H9 (cell line): Measurements from ENCODE around the gene NOCT. TPM values are rescaled to one million over a fixed set of nuclear protein-coding genes. Genes with fewer than 3 reads are reported as not detected.
A peak's percentile ranks its signal among the peaks of the same experiment; 100 is the strongest.
"Not testable (repeated sequence)": the region's sequence is repeated elsewhere in the genome, so short reads cannot be mapped to it uniquely, and the experiment has no call there.

Experiments used
- DNase-seq: peaks from one replicate; pipeline ENCODE4 v3.0.0-alpha.2; 2017
- H2AFZ ChIP-seq: one replicate; pipeline ENCODE4 v1.6.1; 2013; ENCODE audit warnings: mild to moderate bottlenecking, low read length, control low read depth, moderate library complexity
- H2AK5ac ChIP-seq: 2 replicates; pipeline ENCODE4 v1.6.1; 2013; ENCODE audit warnings: low read length, control low read depth, mixed read lengths; ENCODE audit not compliant: insufficient read length
- H2BK120ac ChIP-seq: one replicate; pipeline ENCODE4 v1.6.1; 2013; ENCODE audit warnings: low read depth, mild to moderate bottlenecking, low read length, control low read depth, inconsistent platforms; ENCODE audit not compliant: poor library complexity, severe bottlenecking
- H2BK12ac ChIP-seq: 2 replicates; pipeline ENCODE4 v1.6.1; 2013; ENCODE audit warnings: low read length, control low read depth, mixed read lengths, low read depth; ENCODE audit not compliant: insufficient read length
- H2BK15ac ChIP-seq: 2 replicates; pipeline ENCODE4 v1.6.1; 2013; ENCODE audit warnings: low read depth, low read length, control low read depth
- H2BK20ac ChIP-seq: one replicate; pipeline ENCODE4 v1.6.1; 2013; ENCODE audit warnings: low read depth, mild to moderate bottlenecking, low read length, control low read depth, inconsistent platforms; ENCODE audit not compliant: poor library complexity, severe bottlenecking
- H2BK5ac ChIP-seq: 2 replicates; pipeline ENCODE4 v1.6.1; 2013; ENCODE audit warnings: low read length, control low read depth, mixed read lengths; ENCODE audit not compliant: insufficient read length
- H3K14ac ChIP-seq: 2 replicates; pipeline ENCODE4 v1.6.1; 2013; ENCODE audit warnings: low read length, control low read depth; ENCODE audit not compliant: insufficient read depth
- H3K18ac ChIP-seq: 2 replicates; pipeline ENCODE4 v1.6.1; 2013; ENCODE audit warnings: low read depth, mild to moderate bottlenecking, mixed read lengths, low read length, control low read depth; ENCODE audit not compliant: insufficient read length
- H3K23ac ChIP-seq: 2 replicates; pipeline ENCODE4 v1.6.1; 2013; ENCODE audit warnings: low read length, control low read depth, mixed read lengths, low read depth; ENCODE audit not compliant: insufficient read length
- H3K23me2 ChIP-seq: 2 replicates; pipeline ENCODE4 v1.6.1; 2013; ENCODE audit warnings: low read depth, mild to moderate bottlenecking, mixed read lengths, low read length, control low read depth; ENCODE audit not compliant: insufficient read length, poor library complexity, severe bottlenecking
- H3K27ac ChIP-seq: 2 replicates; pipeline ENCODE4 v1.5.1; 2013; ENCODE audit warnings: low read length, control low read depth, mixed read lengths, low read depth; ENCODE audit not compliant: insufficient read length
- H3K27me3 ChIP-seq: 2 replicates; pipeline ENCODE4 v1.6.1; 2013; ENCODE audit warnings: low read length, control low read depth, inconsistent platforms; ENCODE audit not compliant: insufficient read depth
- H3K4ac ChIP-seq: 2 replicates; pipeline ENCODE4 v1.6.1; 2013; ENCODE audit warnings: low read depth, mild to moderate bottlenecking, control low read depth, inconsistent platforms, low read length, moderate library complexity
- H3K4me1 ChIP-seq: 2 replicates; pipeline ENCODE4 v1.6.1; 2013; ENCODE audit warnings: low read length, control low read depth, inconsistent platforms; ENCODE audit not compliant: insufficient read depth
- H3K4me2 ChIP-seq: 2 replicates; pipeline ENCODE4 v1.6.1; 2013; ENCODE audit warnings: low read length, control low read depth, mixed read lengths; ENCODE audit not compliant: insufficient read length, insufficient read depth
- H3K56ac ChIP-seq: 2 replicates; pipeline ENCODE4 v1.6.1; 2013; ENCODE audit warnings: low read depth, mild to moderate bottlenecking, mixed read lengths, low read length, control low read depth; ENCODE audit not compliant: insufficient read length
- H3K79me1 ChIP-seq: 2 replicates; pipeline ENCODE4 v1.6.1; 2013; ENCODE audit warnings: low read depth, mild to moderate bottlenecking, moderate library complexity, low read length, control low read depth, inconsistent platforms; ENCODE audit not compliant: insufficient read depth, poor library complexity, severe bottlenecking
- H3K79me2 ChIP-seq: 2 replicates; pipeline ENCODE4 v1.6.1; 2013; ENCODE audit warnings: low read length, control low read depth, inconsistent platforms; ENCODE audit not compliant: insufficient read depth
- H3K9ac ChIP-seq: 2 replicates; pipeline ENCODE4 v1.6.1; 2013; ENCODE audit warnings: low read length, control low read depth, mixed read lengths; ENCODE audit not compliant: insufficient read length; ENCODE audit errors: extremely low read depth
- H3K9me3 ChIP-seq: one replicate; pipeline ENCODE4 v1.6.1; 2013; ENCODE audit warnings: low read depth, low read length, inconsistent platforms; ENCODE audit not compliant: control insufficient read depth
- H3T11ph ChIP-seq: one replicate; pipeline ENCODE4 v1.6.1; 2013; ENCODE audit warnings: mild to moderate bottlenecking, low read length, control low read depth, inconsistent platforms
- H4K20me1 ChIP-seq: one replicate; pipeline ENCODE4 v1.6.1; 2013; ENCODE audit not compliant: control insufficient read depth, insufficient read length, insufficient read depth
- H4K5ac ChIP-seq: 2 replicates; pipeline ENCODE4 v1.6.1; 2013; ENCODE audit warnings: low read depth, mild to moderate bottlenecking, mixed read lengths, low read length, control low read depth; ENCODE audit not compliant: insufficient read length
- H4K8ac ChIP-seq: replicated peaks from 2 replicates; pipeline ENCODE4 v1.6.1; 2013; ENCODE audit warnings: low read length, control low read depth, mixed read lengths, low read depth; ENCODE audit not compliant: insufficient read length
- H4K91ac ChIP-seq: 2 replicates; pipeline ENCODE4 v1.6.1; 2013; ENCODE audit warnings: low read depth, mild to moderate bottlenecking, moderate library complexity, mixed read lengths, low read length, control low read depth; ENCODE audit not compliant: insufficient read length
- H3K27ac Mint-ChIP-seq, 3 experiments: 2 replicates in 2 of 3; 3 replicates in 1 of 3; pipeline ENCODE4 v1.8.0; 2020 to 2021; ENCODE audit warnings: mixed read lengths in 3 of 3, mild to moderate bottlenecking in 1 of 3, moderate library complexity in 1 of 3
- H3K27me3 Mint-ChIP-seq: 2 replicates; pipeline ENCODE4 v1.8.0; 2021; ENCODE audit warnings: low read depth, mild to moderate bottlenecking, moderate library complexity, mixed read lengths
- H3K36me3 Mint-ChIP-seq, 3 experiments: 2 replicates in 2 of 3; 3 replicates in 1 of 3; pipeline ENCODE4 v1.8.0; 2020 to 2021; ENCODE audit warnings: low read depth in 3 of 3, mixed read lengths in 3 of 3; ENCODE audit not compliant: insufficient read depth in 1 of 3
- H3K4me1 Mint-ChIP-seq, 2 experiments: 2 replicates each; pipeline ENCODE4 v1.8.0; 2020; ENCODE audit warnings: mixed read lengths in 2 of 2
- H3K4me3 Mint-ChIP-seq, 2 experiments: 2 replicates in 1 of 2; 3 replicates in 1 of 2; pipeline ENCODE4 v1.8.0; 2020 to 2021; ENCODE audit warnings: mild to moderate bottlenecking in 2 of 2, mixed read lengths in 2 of 2, moderate library complexity in 1 of 2
- H3K9me3 Mint-ChIP-seq, 2 experiments: 2 replicates in 1 of 2; 3 replicates in 1 of 2; pipeline ENCODE4 v1.8.0; 2020; ENCODE audit warnings: mild to moderate bottlenecking in 2 of 2, mixed read lengths in 2 of 2, moderate library complexity in 1 of 2
- CTCF ChIP-seq: fragments of 200-600 bp; sonication (generic); conservative IDR thresholded peaks from 3 replicates; pipeline ENCODE4 v1.8.0; 2021; ENCODE audit warnings: antibody characterized with exemption, mild to moderate bottlenecking
- WGBS: extraction: QIAGEN DNeasy Blood & Tissue Kit; methylation state at CpG from one replicate; pipeline ENCODE4 v1.1.7; 2013; ENCODE audit warnings: missing lambda C conversion rate, low lambda C conversion rate, mixed read lengths; ENCODE audit not compliant: insufficient read length; ENCODE audit errors: extremely low coverage; 5-methylcytosine and 5-hydroxymethylcytosine counted together
- total RNA-seq: library from RNA; stranded (reverse); gene quantifications from 2 replicates; pipeline ENCODE4 v1.2.1, GENCODE V29; 2021

The NOCT gene
- total RNA-seq, 1 experiment from 2014 or later, result 37.3 TPM

- Histone ChIP-seq H2AFZ (no peak overlapping the region), H3K18ac (no peak overlapping the region), H4K8ac (no peak overlapping the region), H3K79me1 (no peaks in the 10 kb centered on the region), H4K5ac (no peak overlapping the region), H3K79me2 (peaks cover 60% of the 10 kb centered on the region), H2AK5ac (no peak overlapping the region), H3K23me2 (no peaks in the 10 kb centered on the region), H4K20me1 (no peaks in the 10 kb centered on the region), H3K23ac (no peak overlapping the region), H3K14ac (no peak overlapping the region), H2BK15ac (no peak overlapping the region), H3K4ac (no peak overlapping the region), H2BK5ac (no peak overlapping the region), H2BK20ac (no peak overlapping the region), H3K56ac (no peak overlapping the region), H3K4me2 (no peak overlapping the region), H3K27ac (no peak overlapping the region), H3K27me3 (no peaks in the 10 kb centered on the region), H2BK12ac (no peak overlapping the region), H4K91ac (no peak overlapping the region), H3T11ph (no peak overlapping the region), H2BK120ac (no peak overlapping the region), H3K9ac (no peak overlapping the region), H3K9me3 (no peaks in the 10 kb centered on the region), H3K4me1 (no peaks in the 10 kb centered on the region)
- TF ChIP-seq CTCF, result no peak
- peak overlapping the region; percentile 54 to 58 (median 55); a peak in 4 of 7 replicates for H3K27ac Mint-ChIP-seq
- peaks cover 8 to 24% (median 21%) of the 10 kb centered on the region in 3 experiments for H3K36me3 Mint-ChIP-seq
- no peaks in the 10 kb centered on the region for H3K27me3 Mint-ChIP-seq
- DNase-seq, result peak; percentile 62
- H3K9me3 Mint-ChIP-seq, result no peaks in the 10 kb centered on the region
- H3K4me3 Mint-ChIP-seq, result no peak overlapping the region
- peaks cover 29 to 35% of the 10 kb centered on the region in 2 experiments for H3K4me1 Mint-ChIP-seq
- no CpG with 5 or more reads among the region's 11 CpGs for WGBS
Measured at GRCh38 chr4:139028191-139028661, 12.6 kb downstream of the NOCT start.

- peaks cover 61% of the 10 kb centered on the region for H3K79me2 ChIP-seq
- peaks cover 28 to 35% of the 10 kb centered on the region in 2 experiments for H3K4me1 Mint-ChIP-seq
- not testable (repeated sequence) for H3K23ac ChIP-seq, H3K4me2 ChIP-seq, H4K91ac ChIP-seq, H3K27ac Mint-ChIP-seq, H3K18ac ChIP-seq, H3K79me1 ChIP-seq, H2BK15ac ChIP-seq, H3K9me3 Mint-ChIP-seq, H3K4me1 ChIP-seq, H3K23me2 ChIP-seq, H3K9me3 ChIP-seq, H3K9ac ChIP-seq, H3K14ac ChIP-seq, H2AK5ac ChIP-seq, H2BK5ac ChIP-seq, H4K20me1 ChIP-seq, H3K4ac ChIP-seq, H2AFZ ChIP-seq, H2BK120ac ChIP-seq, H3K27me3 Mint-ChIP-seq, H4K5ac ChIP-seq, H2BK20ac ChIP-seq, H3K27ac ChIP-seq, H2BK12ac ChIP-seq, DNase-seq, H3T11ph ChIP-seq, H3K27me3 ChIP-seq, H3K4me3 Mint-ChIP-seq, H3K56ac ChIP-seq, H4K8ac ChIP-seq
- no CpG with 5 or more reads among the region's 6 CpGs for WGBS
- H3K36me3 Mint-ChIP-seq, result peaks cover 8 to 20% (median 16%) of the 10 kb centered on the region in 3 experiments
Measured at GRCh38 chr4:139029866-139030363, 14.3 kb downstream of the NOCT start.
